ENCODE data around the gene BANF2. TPM values are rescaled to one million over a fixed set of nuclear protein-coding genes. Genes with fewer than 3 reads are reported as not detected.

The BANF2 gene
- total and polyA plus RNA-seq, 2 of the 8 experiments (the other 6 are each of a cell fraction or from before 2014, with no cell fraction given), result not detected

DNA sequence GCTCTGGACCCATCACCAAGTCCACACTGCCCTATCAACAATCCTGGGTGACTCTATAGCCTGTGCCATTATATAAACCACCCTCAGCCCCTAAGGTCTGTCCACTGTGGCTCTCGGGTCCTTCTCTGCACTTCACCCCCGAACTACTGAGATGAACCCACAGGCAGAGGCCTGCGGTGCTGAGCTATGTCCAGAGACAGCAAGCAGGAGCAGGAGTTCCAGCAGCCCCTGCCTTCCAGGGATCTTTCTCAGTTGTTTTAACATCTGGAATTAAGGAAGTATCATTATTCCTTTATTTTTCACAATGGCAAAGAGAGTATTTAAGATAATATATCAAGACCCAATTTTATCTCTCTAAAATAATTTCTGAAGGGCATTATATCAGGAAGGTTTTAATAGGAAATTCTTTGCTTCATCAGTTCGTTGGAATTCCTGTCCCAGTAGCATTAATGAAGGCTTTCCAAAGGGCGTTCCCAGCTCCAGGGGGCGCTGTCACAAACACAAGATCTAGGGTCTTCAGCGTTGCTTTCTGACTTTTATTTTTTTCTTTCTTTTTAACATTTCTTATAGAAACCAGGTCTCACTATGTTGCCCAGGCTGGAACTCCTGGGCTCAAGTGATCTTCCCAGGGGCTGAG lies 45.0 kb upstream of the BANF2 start:
- peak overlapping the region; percentile 28; the same call in 1 of the 2 replicates for H2BK20ac ChIP-seq (ENCODE audit: low read length)
- CTCF ChIA-PET (ENCODE audit: partially characterized antibody), result interaction anchor here (0.6 to 5.9 kb wide), 21 partner anchors 11 to 344 kb away, joined by 3 to 45 read pairs (median 4); partner anchors contain the start of genes BFSP1 and RRBP1
- H4K91ac ChIP-seq (replicated peaks; ENCODE audit: insufficient read length, low read length), result no peak overlapping the region
- no peak overlapping the region for H3K27ac ChIP-seq (ENCODE audit: low read depth, low read length)
- H4K8ac ChIP-seq (ENCODE audit: extremely low read depth, insufficient read depth, low read length), result no peak overlapping the region
- no peak overlapping the region for H3K56ac ChIP-seq (replicated peaks; ENCODE audit: insufficient read length, low read depth, low read length)
- H4K5ac ChIP-seq (ENCODE audit: insufficient read length, low read depth, low read length), result no peak overlapping the region
- no peak overlapping the region for H2AK5ac ChIP-seq (ENCODE audit: low read depth, low read length)
- H3K14ac ChIP-seq (ENCODE audit: insufficient read length), result no peak overlapping the region
- no peak overlapping the region for H3K9ac ChIP-seq (replicated peaks in 1 of 4; ENCODE audit: extremely low read depth in 1 of 4, low read depth in 3 of 4, low read length in 3 of 4)
- H2BK5ac ChIP-seq (ENCODE audit: low read depth, low read length), result no peak overlapping the region; the same call in 1 of the 2 replicates
- H3K27me3 ChIP-seq (replicated peaks in 1 of 4; ENCODE audit: control insufficient read depth in 3 of 4, extremely low read depth in 1 of 4, insufficient read depth in 3 of 4, low read length in 3 of 4), result no peaks in the 10 kb centered on the region
- no peak overlapping the region for H2BK120ac ChIP-seq (replicated peaks; ENCODE audit: low read depth, low read length)
- 51% methylated on average over 7 of the region's 7 CpGs; no CpG with 5 or more reads in 1 of the 2 experiments for WGBS, 2 experiments (ENCODE audit: extremely low coverage in 1 of 2, insufficient coverage in 1 of 2, insufficient read length in 1 of 2, insufficient replicate concordance in 2 of 2, low coverage in 1 of 2, low lambda C conversion rate in 2 of 2, missing lambda C conversion rate in 1 of 2)
- TF ChIP-seq RAD21 (IDR thresholded peaks at IDR 0.05 in 1 of 2, conservative IDR thresholded peaks at IDR 0.05 in 1 of 2; ENCODE audit: low read depth in 2 of 2, low read length in 2 of 2) (peak; percentile 23 to 52; a peak in 2 of 4 replicates), SUZ12 (IDR thresholded peaks at IDR 0.05; ENCODE audit: low read length) (no peak), EP300 (IDR thresholded peaks at IDR 0.05; ENCODE audit: borderline replicate concordance in 1 of 2, low read depth in 2 of 2, low read length in 2 of 2) (no peak)
- TF ChIP-seq, protein P1, sequence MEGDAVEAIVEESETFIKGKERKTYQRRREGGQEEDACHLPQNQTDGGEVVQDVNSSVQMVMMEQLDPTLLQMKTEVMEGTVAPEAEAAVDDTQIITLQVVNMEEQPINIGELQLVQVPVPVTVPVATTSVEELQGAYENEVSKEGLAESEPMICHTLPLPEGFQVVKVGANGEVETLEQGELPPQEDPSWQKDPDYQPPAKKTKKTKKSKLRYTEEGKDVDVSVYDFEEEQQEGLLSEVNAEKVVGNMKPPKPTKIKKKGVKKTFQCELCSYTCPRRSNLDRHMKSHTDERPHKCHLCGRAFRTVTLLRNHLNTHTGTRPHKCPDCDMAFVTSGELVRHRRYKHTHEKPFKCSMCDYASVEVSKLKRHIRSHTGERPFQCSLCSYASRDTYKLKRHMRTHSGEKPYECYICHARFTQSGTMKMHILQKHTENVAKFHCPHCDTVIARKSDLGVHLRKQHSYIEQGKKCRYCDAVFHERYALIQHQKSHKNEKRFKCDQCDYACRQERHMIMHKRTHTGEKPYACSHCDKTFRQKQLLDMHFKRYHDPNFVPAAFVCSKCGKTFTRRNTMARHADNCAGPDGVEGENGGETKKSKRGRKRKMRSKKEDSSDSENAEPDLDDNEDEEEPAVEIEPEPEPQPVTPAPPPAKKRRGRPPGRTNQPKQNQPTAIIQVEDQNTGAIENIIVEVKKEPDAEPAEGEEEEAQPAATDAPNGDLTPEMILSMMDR (IDR thresholded peaks at IDR 0.05; ENCODE audit: control extremely low read depth in 1 of 3, insufficient read depth in 1 of 3, low read depth in 1 of 3, low read length in 3 of 3), result peak; percentile 55 to 72 (median 58); a peak in 3 of 4 replicates
- DNase-seq (ENCODE audit: low read depth in 1 of 2, low spot score in 2 of 2), result peak in 1 of 2 experiments; percentile 85
- no peak overlapping the region for H3K23ac ChIP-seq (ENCODE audit: insufficient read length)
- no peak overlapping the region for H2AFZ ChIP-seq (ENCODE audit: low read length)
- peaks cover 0 to 14% (median 7%) of the 10 kb centered on the region in 4 experiments; a peak in 5 of 8 replicates for H3K36me3 ChIP-seq (ENCODE audit: control insufficient read depth in 2 of 4, insufficient read depth in 4 of 4, low read length in 3 of 4)
- no peaks in the 10 kb centered on the region for H3K23me2 ChIP-seq (ENCODE audit: low read depth, low read length)
- FAIRE-seq, result no peak
- 0 out of 4 replicates have a peak overlapping the region, but pooled peaks of 1 of the 2 experiments have one; percentile 14 for H3K4me2 ChIP-seq (ENCODE audit: insufficient read depth in 1 of 2, low read depth in 2 of 2, low read length in 2 of 2)
- peaks cover 6 to 13% of the 10 kb centered on the region in 2 experiments for H3K9me3 ChIP-seq (ENCODE audit: insufficient read depth in 2 of 2, low read depth in 1 of 2, low read length in 1 of 2)
- H3K4ac ChIP-seq (replicated peaks; ENCODE audit: insufficient read length, low read depth, low read length), result no peak overlapping the region
- POLR2A ChIA-PET (ENCODE audit: partially characterized antibody), result interaction anchor here (1.0 to 1.8 kb wide), 3 partner anchors 11 to 22 kb away, joined by 3 to 5 read pairs (median 3); no protein-coding TSS in a partner anchor
- H2BK15ac ChIP-seq (ENCODE audit: low read length), result no peak overlapping the region
- H3K79me1 ChIP-seq (ENCODE audit: low read depth, low read length), result peaks cover 30% of the 10 kb centered on the region
- H3K4me1 ChIP-seq (replicated peaks in 1 of 4; ENCODE audit: control insufficient read depth in 3 of 4, insufficient read depth in 4 of 4, low read length in 3 of 4), result peaks cover 6 to 9% (median 8%) of the 10 kb centered on the region in 4 experiments; a peak in 5 of 7 replicates
- H3K4me3 ChIP-seq (ENCODE audit: extremely low read depth in 1 of 4, insufficient read depth in 2 of 4, low read depth in 3 of 4, low read length in 4 of 4), result no peak overlapping the region
- H2BK12ac ChIP-seq (ENCODE audit: low read depth, low read length), result 0 out of 2 replicates have a peak overlapping the region, but pooled peaks have one; percentile 39
- peaks cover 4 to 16% of the 10 kb centered on the region in 2 experiments for H4K20me1 ChIP-seq (replicated peaks in 1 of 2; ENCODE audit: control insufficient read depth in 1 of 2, insufficient read depth in 2 of 2, low read length in 2 of 2)
- no peak overlapping the region; the same call in 1 of the 2 replicates for H3K18ac ChIP-seq (ENCODE audit: extremely low read depth, low read length)
- H3K79me2 ChIP-seq (ENCODE audit: control insufficient read depth in 1 of 2, insufficient read depth in 2 of 2, low read length in 2 of 2), result peaks cover 0 to 74% of the 10 kb centered on the region in 2 experiments; a peak in 3 of 4 replicates
